HEK293 (cell line): Measurements from ENCODE around the gene HACD3.

Source experiments
- CTCF ChIA-PET: fragments of 350-600 bp; formaldehyde crosslinking; extraction: SDS; loops from one replicate; lab custom pipeline; 2021; ENCODE audit warnings: antibody characterized with exemption; lab: Yijun Ruan, JAX
- POLR2A ChIA-PET: fragments of 300-600 bp; formaldehyde crosslinking; extraction: SDS; loops from one replicate; lab custom pipeline; 2020; ENCODE audit warnings: antibody characterized with exemption, inconsistent platforms; lab: Yijun Ruan, JAX
- H3K27ac ChIP-seq: fragments of 200-500 bp; sonication (Bioruptor generic); 2 replicates; pipeline ENCODE4 v1.5.1; 2014; ENCODE audit warnings: low read depth, low read length, control low read depth, inconsistent platforms; ENCODE audit errors: extremely low read depth
- H3K36me3 ChIP-seq, 2 experiments: fragments of 200-500 bp in 1 of 2; sonication (Bioruptor generic) in 1 of 2; 1 replicate in 1 of 2; 2 replicates in 1 of 2; pipeline ENCODE4 v1.5.1; 2014 to 2017; ENCODE audit warnings: inconsistent platforms in 2 of 2, low read length in 2 of 2; ENCODE audit not compliant: control insufficient read depth in 2 of 2, insufficient read depth in 1 of 2
- H3K4me1 ChIP-seq: fragments of 200-500 bp; sonication (Bioruptor generic); 2 replicates; pipeline ENCODE4 v1.5.1; 2014; ENCODE audit warnings: mild to moderate bottlenecking, low read length, inconsistent platforms; ENCODE audit not compliant: control insufficient read depth, insufficient read depth
- H3K4me3 ChIP-seq: 2 replicates; pipeline ENCODE4 v1.5.1; 2011; ENCODE audit warnings: low read depth, mild to moderate bottlenecking, control low read depth, low read length, moderate library complexity
- H3K9me3 ChIP-seq: fragments of 200-500 bp; sonication (Bioruptor generic); 2 replicates; pipeline ENCODE4 v1.5.1; 2014; ENCODE audit warnings: low read depth, low read length, inconsistent platforms; ENCODE audit not compliant: control insufficient read depth, insufficient read depth
- GFI1B ChIP-seq: fragments of 450-650 bp; formaldehyde crosslinking; IDR thresholded peaks from 2 replicates; pipeline ENCODE4 v1.5.1; 2016; ENCODE audit warnings: missing biosample characterization, missing genetic modification characterization
- GLI2 ChIP-seq: fragments of 450-650 bp; formaldehyde crosslinking; IDR thresholded peaks from 2 replicates; pipeline ENCODE4; 2017; ENCODE audit warnings: missing biosample characterization, missing genetic modification characterization, low read depth, borderline replicate concordance
- GLI4 ChIP-seq: fragments of 450-650 bp; formaldehyde crosslinking; IDR thresholded peaks from 2 replicates; pipeline ENCODE4 v1.5.1; 2016; ENCODE audit warnings: missing biosample characterization, missing genetic modification characterization
- GLIS1 ChIP-seq: fragments of 450-650 bp; formaldehyde crosslinking; IDR thresholded peaks from 2 replicates; pipeline ENCODE4 v1.5.1; 2016; ENCODE audit warnings: missing biosample characterization, missing genetic modification characterization
- SETDB1 ChIP-seq: IDR thresholded peaks from one replicate; pipeline ENCODE4 v1.6.1; 2017; ENCODE audit warnings: mild to moderate bottlenecking, low read length, moderate library complexity, mixed read lengths; ENCODE audit not compliant: insufficient read length
- YY2 ChIP-seq: fragments of 450-650 bp; formaldehyde crosslinking; IDR thresholded peaks from 2 replicates; pipeline ENCODE4 v1.5.1; 2016; ENCODE audit warnings: missing biosample characterization, missing genetic modification characterization
- ZFP69B ChIP-seq: fragments of 450-650 bp; formaldehyde crosslinking; IDR thresholded peaks from 2 replicates; pipeline ENCODE4 v1.5.1; 2016; ENCODE audit warnings: missing biosample characterization, missing genetic modification characterization
- ZNF132 ChIP-seq: fragments of 450-650 bp; formaldehyde crosslinking; IDR thresholded peaks from 2 replicates; pipeline ENCODE4 v1.5.1; 2017; ENCODE audit warnings: missing biosample characterization, missing genetic modification characterization, borderline replicate concordance
- ZNF140 ChIP-seq: fragments of 450-650 bp; formaldehyde crosslinking; IDR thresholded peaks from 2 replicates; pipeline ENCODE4 v1.5.1; 2016; ENCODE audit warnings: missing biosample characterization, missing genetic modification characterization
- ZNF155 ChIP-seq: fragments of 450-650 bp; formaldehyde crosslinking; IDR thresholded peaks from 2 replicates; pipeline ENCODE4 v1.5.1; 2016; ENCODE audit warnings: missing biosample characterization, missing genetic modification characterization
- ZNF184 ChIP-seq: fragments of 450-650 bp; IDR thresholded peaks from 2 replicates; pipeline ENCODE4 v1.5.1; 2018; ENCODE audit warnings: missing biosample characterization, mild to moderate bottlenecking, missing genetic modification characterization
- ZNF266 ChIP-seq: fragments of 450-650 bp; formaldehyde crosslinking; IDR thresholded peaks from 2 replicates; pipeline ENCODE4 v1.5.1; 2016; ENCODE audit warnings: missing biosample characterization, missing genetic modification characterization, low read depth
- ZNF521 ChIP-seq: fragments of 450-650 bp; formaldehyde crosslinking; IDR thresholded peaks from 2 replicates; pipeline ENCODE4 v1.5.1; 2017; ENCODE audit warnings: missing biosample characterization, mild to moderate bottlenecking, missing genetic modification characterization
- ZNF585B ChIP-seq: fragments of 450-650 bp; formaldehyde crosslinking; IDR thresholded peaks from 2 replicates; pipeline ENCODE4 v1.5.1; 2016; ENCODE audit warnings: missing biosample characterization, missing genetic modification characterization
- ZNF76 ChIP-seq: fragments of 450-650 bp; formaldehyde crosslinking; IDR thresholded peaks from 2 replicates; pipeline ENCODE4; 2016; ENCODE audit warnings: low read depth, missing biosample characterization, missing genetic modification characterization, borderline replicate concordance
- ZNF768 ChIP-seq: fragments of 450-650 bp; formaldehyde crosslinking; IDR thresholded peaks from 2 replicates; pipeline ENCODE4 v1.5.1; 2018; ENCODE audit warnings: missing biosample characterization, mild to moderate bottlenecking, missing genetic modification characterization
- TF ChIP-seq, protein P1 (sequence below): fragments of 450-650 bp; formaldehyde crosslinking; IDR thresholded peaks from 2 replicates; pipeline ENCODE4 v1.5.1; 2016; ENCODE audit warnings: missing biosample characterization, missing genetic modification characterization, low read depth
- TF ChIP-seq, protein P2 (sequence below): fragments of 450-650 bp; formaldehyde crosslinking; IDR thresholded peaks from 2 replicates; pipeline ENCODE4 v1.5.1; 2016; ENCODE audit warnings: missing biosample characterization, missing genetic modification characterization
- TF ChIP-seq, protein P3 (sequence below): fragments of 450-650 bp; formaldehyde crosslinking; IDR thresholded peaks from 2 replicates; pipeline ENCODE4 v1.5.1; 2017; ENCODE audit warnings: missing biosample characterization, missing genetic modification characterization
- TF ChIP-seq, protein P4 (sequence below): fragments of 450-650 bp; formaldehyde crosslinking; IDR thresholded peaks from 2 replicates; pipeline ENCODE4 v1.5.1; 2016; ENCODE audit warnings: missing biosample characterization, missing genetic modification characterization

Gene HACD3

DNA sequence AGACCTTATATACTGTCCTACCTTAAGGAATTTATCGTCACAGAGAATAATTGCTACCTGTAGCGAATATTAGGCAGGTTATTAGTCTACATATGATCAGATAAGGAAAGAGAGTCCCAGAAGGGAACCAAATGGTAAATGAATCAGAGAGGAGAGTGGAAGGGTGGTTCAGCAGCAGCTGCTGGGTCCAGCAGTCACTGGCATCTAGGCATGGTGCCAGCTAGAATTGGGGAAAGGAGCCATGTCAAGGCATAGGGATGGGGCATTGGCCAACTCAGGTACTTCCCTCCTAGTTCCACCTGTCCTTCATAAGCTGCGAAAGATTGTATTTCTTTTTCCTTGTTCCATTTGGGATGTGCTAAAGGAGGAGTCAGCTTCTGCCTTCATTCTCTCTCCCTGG is 23.4 kb downstream of the HACD3 start (continued):
- no peak for TF ChIP-seq ZNF266 (tag by site-specific recombination)
- no peak for TF ChIP-seq ZNF184 (tag by site-specific recombination)
- TF ChIP-seq, protein P1, sequence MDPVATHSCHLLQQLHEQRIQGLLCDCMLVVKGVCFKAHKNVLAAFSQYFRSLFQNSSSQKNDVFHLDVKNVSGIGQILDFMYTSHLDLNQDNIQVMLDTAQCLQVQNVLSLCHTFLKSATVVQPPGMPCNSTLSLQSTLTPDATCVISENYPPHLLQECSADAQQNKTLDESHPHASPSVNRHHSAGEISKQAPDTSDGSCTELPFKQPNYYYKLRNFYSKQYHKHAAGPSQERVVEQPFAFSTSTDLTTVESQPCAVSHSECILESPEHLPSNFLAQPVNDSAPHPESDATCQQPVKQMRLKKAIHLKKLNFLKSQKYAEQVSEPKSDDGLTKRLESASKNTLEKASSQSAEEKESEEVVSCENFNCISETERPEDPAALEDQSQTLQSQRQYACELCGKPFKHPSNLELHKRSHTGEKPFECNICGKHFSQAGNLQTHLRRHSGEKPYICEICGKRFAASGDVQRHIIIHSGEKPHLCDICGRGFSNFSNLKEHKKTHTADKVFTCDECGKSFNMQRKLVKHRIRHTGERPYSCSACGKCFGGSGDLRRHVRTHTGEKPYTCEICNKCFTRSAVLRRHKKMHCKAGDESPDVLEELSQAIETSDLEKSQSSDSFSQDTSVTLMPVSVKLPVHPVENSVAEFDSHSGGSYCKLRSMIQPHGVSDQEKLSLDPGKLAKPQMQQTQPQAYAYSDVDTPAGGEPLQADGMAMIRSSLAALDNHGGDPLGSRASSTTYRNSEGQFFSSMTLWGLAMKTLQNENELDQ (tag by site-specific recombination), result no peak

DNA sequence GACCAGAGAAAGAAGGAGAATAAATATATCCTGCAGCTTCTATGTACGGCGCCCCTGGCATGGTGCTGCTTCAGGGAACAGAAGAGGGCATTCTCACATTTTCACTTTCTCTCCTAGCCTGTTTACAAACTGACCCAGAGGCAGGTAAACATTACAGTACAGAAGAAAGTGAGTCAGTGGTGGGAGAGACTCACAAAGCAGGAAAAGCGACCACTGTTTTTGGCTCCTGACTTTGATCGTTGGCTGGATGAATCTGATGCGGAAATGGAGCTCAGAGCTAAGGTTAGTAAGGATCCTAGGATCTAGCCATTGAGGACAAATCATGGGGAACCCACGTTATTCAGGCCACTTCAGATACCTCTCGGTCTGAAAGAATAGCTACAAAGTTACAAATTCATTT is 26.4 kb downstream of the HACD3 start:
- CTCF ChIA-PET, result interaction anchor here (1.6 to 1.8 kb wide), 2 partner anchors 39 to 156 kb away, joined by 3 to 4 read pairs; no protein-coding TSS in a partner anchor
- H3K9me3 ChIP-seq, result no peaks in the 10 kb centered on the region
- TF ChIP-seq ZNF155 (tag by site-specific recombination), result no peak
- TF ChIP-seq SETDB1, result no peak
- TF ChIP-seq, all 188 proteins: peak for 0
- Histone ChIP-seq H3K27ac (no peak overlapping the region), H3K4me1 (no peaks in the 10 kb centered on the region), H3K4me3 (no peak overlapping the region), H3K36me3 (peaks cover 47 to 86% of the 10 kb centered on the region in 2 experiments)
- POLR2A ChIA-PET, result interaction anchor here (0.6 kb wide), 1 partner anchor 12 kb away, joined by 3 read pairs; no protein-coding TSS in a partner anchor

DNA sequence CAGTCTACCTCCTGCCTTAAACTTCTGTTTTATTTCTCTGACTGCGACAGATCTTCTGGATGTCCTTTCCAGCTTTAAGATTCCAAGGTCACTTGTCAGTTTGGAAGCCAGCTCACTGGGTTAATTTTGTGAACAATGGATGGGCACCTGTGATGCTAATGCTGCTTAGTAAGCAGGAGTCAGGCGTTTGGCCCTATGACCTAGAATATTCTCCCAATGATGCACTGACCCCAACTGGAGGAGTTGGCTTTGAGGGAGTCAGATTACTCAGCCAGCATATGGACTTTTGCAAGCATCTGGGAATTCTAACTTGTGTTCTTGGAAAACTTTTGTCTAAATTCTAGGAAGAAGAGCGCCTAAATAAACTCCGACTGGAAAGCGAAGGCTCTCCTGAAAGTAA is 28.1 kb downstream of the HACD3 start:
- H3K9me3 ChIP-seq, result no peaks in the 10 kb centered on the region
- H3K36me3 ChIP-seq, result peaks cover 54 to 97% of the 10 kb centered on the region in 2 experiments
- no peaks in the 10 kb centered on the region for H3K4me1 ChIP-seq
- POLR2A ChIA-PET, result no interaction called here
- H3K27ac ChIP-seq, result no peak overlapping the region
- TF ChIP-seq GLI2, result no peak
- TF ChIP-seq ZNF140 (tag by site-specific recombination), result no peak
- TF ChIP-seq GLIS1 (tag by site-specific recombination), result no peak
- TF ChIP-seq ZNF521 (tag by site-specific recombination), result no peak
- TF ChIP-seq, protein P2, sequence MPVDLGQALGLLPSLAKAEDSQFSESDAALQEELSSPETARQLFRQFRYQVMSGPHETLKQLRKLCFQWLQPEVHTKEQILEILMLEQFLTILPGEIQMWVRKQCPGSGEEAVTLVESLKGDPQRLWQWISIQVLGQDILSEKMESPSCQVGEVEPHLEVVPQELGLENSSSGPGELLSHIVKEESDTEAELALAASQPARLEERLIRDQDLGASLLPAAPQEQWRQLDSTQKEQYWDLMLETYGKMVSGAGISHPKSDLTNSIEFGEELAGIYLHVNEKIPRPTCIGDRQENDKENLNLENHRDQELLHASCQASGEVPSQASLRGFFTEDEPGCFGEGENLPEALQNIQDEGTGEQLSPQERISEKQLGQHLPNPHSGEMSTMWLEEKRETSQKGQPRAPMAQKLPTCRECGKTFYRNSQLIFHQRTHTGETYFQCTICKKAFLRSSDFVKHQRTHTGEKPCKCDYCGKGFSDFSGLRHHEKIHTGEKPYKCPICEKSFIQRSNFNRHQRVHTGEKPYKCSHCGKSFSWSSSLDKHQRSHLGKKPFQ (tag by site-specific recombination), result no peak
- no peak for TF ChIP-seq ZNF76 (tag by site-specific recombination)
- no peak for TF ChIP-seq GFI1B (tag by site-specific recombination)
- TF ChIP-seq, protein P3, sequence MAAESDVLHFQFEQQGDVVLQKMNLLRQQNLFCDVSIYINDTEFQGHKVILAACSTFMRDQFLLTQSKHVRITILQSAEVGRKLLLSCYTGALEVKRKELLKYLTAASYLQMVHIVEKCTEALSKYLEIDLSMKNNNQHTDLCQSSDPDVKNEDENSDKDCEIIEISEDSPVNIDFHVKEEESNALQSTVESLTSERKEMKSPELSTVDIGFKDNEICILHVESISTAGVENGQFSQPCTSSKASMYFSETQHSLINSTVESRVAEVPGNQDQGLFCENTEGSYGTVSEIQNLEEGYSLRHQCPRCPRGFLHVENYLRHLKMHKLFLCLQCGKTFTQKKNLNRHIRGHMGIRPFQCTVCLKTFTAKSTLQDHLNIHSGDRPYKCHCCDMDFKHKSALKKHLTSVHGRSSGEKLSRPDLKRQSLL (tag by site-specific recombination), result no peak
- TF ChIP-seq, all 188 proteins: peak for 0
- no peak overlapping the region for H3K4me3 ChIP-seq
- CTCF ChIA-PET, result interaction anchor here (1.4 kb wide), 1 partner anchor 12 kb away, joined by 4 read pairs; no protein-coding TSS in a partner anchor

DNA sequence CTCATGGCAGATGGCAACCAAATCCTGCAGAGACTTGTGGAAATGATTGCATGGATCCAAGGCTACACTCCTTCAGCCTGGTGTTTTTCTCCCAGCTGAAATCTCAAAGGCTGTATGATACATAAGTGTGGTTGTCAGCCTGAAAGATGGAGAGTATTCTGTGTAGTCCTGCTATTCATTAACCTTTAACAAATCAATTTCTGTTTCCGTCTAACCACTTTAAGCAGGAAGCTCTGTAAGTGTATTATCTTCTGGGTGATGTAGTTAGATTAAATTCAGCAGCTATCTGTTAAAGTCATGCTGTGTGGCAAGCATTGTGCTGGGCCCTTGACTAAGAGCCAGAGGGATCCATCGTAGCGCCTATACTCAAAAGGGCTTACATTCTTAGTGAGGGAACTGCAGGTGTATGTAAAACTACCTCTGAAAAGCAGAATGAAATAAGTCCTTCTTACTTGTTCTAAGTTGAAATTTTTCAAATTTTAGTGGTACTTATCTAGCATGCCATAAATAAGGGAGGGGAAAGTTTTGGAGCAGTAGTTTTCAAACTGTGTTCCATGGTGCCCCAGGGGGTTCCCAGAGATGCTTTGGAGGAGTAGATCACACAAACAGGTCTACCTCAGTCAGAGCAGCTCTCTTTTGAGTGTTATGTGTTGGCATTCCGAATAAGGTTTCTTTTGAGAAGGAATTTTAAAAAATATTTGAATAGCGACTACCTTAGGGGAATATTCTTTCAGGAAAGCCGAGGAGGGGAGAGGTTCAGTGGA is 28.9 kb downstream of the HACD3 start:
- TF ChIP-seq ZFP69B (tag by site-specific recombination) (no peak), ZNF768 (tag by site-specific recombination) (no peak), YY2 (tag by site-specific recombination) (no peak), GLI4 (tag by site-specific recombination) (no peak), ZNF585B (tag by site-specific recombination) (no peak), ZNF132 (tag by site-specific recombination) (no peak)
- TF ChIP-seq, protein P4, sequence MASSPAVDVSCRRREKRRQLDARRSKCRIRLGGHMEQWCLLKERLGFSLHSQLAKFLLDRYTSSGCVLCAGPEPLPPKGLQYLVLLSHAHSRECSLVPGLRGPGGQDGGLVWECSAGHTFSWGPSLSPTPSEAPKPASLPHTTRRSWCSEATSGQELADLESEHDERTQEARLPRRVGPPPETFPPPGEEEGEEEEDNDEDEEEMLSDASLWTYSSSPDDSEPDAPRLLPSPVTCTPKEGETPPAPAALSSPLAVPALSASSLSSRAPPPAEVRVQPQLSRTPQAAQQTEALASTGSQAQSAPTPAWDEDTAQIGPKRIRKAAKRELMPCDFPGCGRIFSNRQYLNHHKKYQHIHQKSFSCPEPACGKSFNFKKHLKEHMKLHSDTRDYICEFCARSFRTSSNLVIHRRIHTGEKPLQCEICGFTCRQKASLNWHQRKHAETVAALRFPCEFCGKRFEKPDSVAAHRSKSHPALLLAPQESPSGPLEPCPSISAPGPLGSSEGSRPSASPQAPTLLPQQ, result no peak
- TF ChIP-seq, all 188 proteins: peak for 0
- H3K4me1 ChIP-seq, result no peaks in the 10 kb centered on the region
- peaks cover 60 to 97% of the 10 kb centered on the region in 2 experiments for H3K36me3 ChIP-seq
- H3K9me3 ChIP-seq, result no peaks in the 10 kb centered on the region
- CTCF ChIA-PET, result interaction anchor here (0.6 to 1.4 kb wide), 3 partner anchors 11 to 158 kb away, joined by 3 to 4 read pairs (median 3); no protein-coding TSS in a partner anchor
- POLR2A ChIA-PET, result interaction anchor here (0.6 kb wide), 1 partner anchor 63 kb away, joined by 3 read pairs; no protein-coding TSS in a partner anchor
- H3K27ac ChIP-seq, result no peak overlapping the region
- H3K4me3 ChIP-seq, result no peak overlapping the region
